Skeletal muscle satellite cell (primary cell): ENCODE results near the gene MAGI2.
"Not testable (repeated sequence)": the region's sequence is repeated elsewhere in the genome, so short reads cannot be mapped to it uniquely, and the experiment has no call there.

Experiments
- H3K27me3 ChIP-seq: 2 replicates; pipeline ENCODE4 v1.7.0; 2013; ENCODE audit warnings: low read length; ENCODE audit not compliant: control insufficient read depth, insufficient read depth
- H3K36me3 ChIP-seq: 2 replicates; pipeline ENCODE4 v1.7.0; 2013; ENCODE audit warnings: mild to moderate bottlenecking, control low read depth, low read length; ENCODE audit not compliant: insufficient read depth
- H3K4me1 ChIP-seq: 2 replicates; pipeline ENCODE4 v1.7.0; 2013; ENCODE audit warnings: low read length; ENCODE audit not compliant: control insufficient read depth, insufficient read depth
- H3K4me2 ChIP-seq: 2 replicates; pipeline ENCODE4 v1.7.0; 2013; ENCODE audit warnings: mild to moderate bottlenecking, low read length
- H3K4me3 ChIP-seq: 2 replicates; pipeline ENCODE4 v1.7.0; 2013; ENCODE audit warnings: low read length
- H3K9ac ChIP-seq: 2 replicates; pipeline ENCODE4 v1.7.0; 2013; ENCODE audit warnings: mild to moderate bottlenecking, low read depth, low read length, moderate library complexity
- H3K9me3 ChIP-seq: replicated peaks from 2 replicates; pipeline ENCODE4 v1.7.0; 2013; ENCODE audit warnings: mild to moderate bottlenecking, control low read depth, low read length

The MAGI2 gene

DNA sequence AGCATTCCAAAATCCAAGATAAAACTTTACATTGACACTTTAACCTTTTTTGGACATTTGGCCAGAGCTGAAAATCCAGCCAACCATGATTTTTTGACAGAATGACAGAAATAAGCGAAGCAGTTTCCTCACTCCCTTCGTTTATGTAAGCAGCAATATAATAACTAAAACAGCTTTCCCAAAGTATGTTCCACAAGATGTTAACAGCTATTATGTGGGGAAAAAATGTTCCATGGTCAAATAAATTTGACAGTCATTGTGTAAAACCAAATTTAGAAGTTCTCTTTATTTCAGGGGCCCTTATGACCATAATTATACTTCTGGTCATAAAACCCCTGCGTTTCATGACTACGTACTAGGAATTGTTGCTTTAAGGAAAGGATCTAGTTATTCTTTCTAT lies 416.5 kb downstream of the MAGI2 start:
- Histone ChIP-seq H3K9me3 (no peaks in the 10 kb centered on the region), H3K4me1 (no peaks in the 10 kb centered on the region), H3K36me3 (no peaks in the 10 kb centered on the region), H3K27me3 (no peaks in the 10 kb centered on the region), H3K4me3 (no peak overlapping the region), H3K4me2 (no peak overlapping the region), H3K9ac (no peak overlapping the region)

DNA sequence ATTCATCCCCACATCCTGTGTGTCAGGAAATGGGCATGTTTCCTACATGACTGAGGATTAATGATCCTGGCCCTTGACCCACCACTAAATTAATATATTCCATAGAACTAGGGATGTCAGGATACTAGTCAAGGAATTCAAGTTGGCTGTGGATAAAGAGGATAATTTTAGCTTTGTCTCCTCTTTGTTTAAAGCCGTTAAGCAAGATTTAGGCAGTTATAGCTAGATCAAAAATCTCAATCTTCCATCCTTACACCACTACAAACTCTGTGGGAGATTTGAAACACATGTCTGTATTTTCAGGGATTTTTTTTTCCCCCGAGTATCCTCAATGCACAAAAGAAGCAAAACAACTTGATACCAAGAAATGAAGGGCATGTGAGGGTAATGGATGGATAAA lies 417.1 kb downstream of the MAGI2 start:
- no peak overlapping the region for H3K9ac ChIP-seq
- H3K4me3 ChIP-seq = no peak overlapping the region
- no peaks in the 10 kb centered on the region for H3K36me3 ChIP-seq
- no peaks in the 10 kb centered on the region for H3K9me3 ChIP-seq
- H3K27me3 ChIP-seq = no peaks in the 10 kb centered on the region
- H3K4me1 ChIP-seq = no peaks in the 10 kb centered on the region
- H3K4me2 ChIP-seq = no peak overlapping the region

DNA sequence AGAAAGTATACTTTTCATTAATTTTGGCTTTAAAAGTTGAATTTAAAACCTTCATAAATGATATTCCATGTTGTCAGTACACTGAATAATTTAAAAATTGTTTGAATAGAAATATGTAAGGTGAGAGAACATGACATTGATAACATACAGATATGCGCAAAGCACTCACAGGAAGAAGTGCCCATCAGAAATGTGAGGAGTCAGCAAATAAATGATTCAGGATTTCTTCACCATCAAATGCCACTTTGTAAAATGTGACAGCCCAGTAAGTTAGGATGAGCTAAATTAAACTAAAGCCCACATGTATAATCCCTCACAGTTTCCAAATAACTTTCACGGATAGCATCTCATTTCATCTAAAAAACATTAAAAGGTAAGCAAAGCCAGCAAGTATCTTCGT lies 417.6 kb downstream of the MAGI2 start:
- H3K27me3 ChIP-seq = no peaks in the 10 kb centered on the region
- no peaks in the 10 kb centered on the region for H3K4me1 ChIP-seq
- H3K9ac ChIP-seq = no peak overlapping the region
- H3K4me3 ChIP-seq = no peak overlapping the region
- H3K4me2 ChIP-seq = no peak overlapping the region
- no peaks in the 10 kb centered on the region for H3K9me3 ChIP-seq
- no peaks in the 10 kb centered on the region for H3K36me3 ChIP-seq

DNA sequence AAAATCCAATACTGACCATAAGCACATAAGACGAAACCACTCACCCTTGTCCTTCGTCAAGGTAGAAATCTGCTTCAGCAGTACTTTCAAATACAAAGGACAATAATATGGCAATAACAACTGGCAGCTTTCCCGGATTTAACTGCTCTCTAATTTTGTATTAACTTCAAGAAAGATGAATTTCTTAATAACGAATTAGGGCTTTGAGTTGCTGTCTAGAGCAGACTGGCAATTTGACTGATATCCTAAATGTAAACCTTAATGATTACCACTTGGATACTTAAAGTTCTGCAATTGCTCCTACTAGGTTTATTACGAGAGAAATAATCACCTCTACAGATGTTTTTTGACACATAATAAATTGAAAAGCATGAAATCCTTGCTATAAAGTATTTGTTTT lies 418.7 kb downstream of the MAGI2 start:
- H3K4me3 ChIP-seq = no peak overlapping the region
- no peak overlapping the region for H3K4me2 ChIP-seq
- H3K9me3 ChIP-seq = no peaks in the 10 kb centered on the region
- H3K27me3 ChIP-seq = no peaks in the 10 kb centered on the region
- H3K36me3 ChIP-seq = no peaks in the 10 kb centered on the region
- no peaks in the 10 kb centered on the region for H3K4me1 ChIP-seq
- H3K9ac ChIP-seq = no peak overlapping the region

DNA sequence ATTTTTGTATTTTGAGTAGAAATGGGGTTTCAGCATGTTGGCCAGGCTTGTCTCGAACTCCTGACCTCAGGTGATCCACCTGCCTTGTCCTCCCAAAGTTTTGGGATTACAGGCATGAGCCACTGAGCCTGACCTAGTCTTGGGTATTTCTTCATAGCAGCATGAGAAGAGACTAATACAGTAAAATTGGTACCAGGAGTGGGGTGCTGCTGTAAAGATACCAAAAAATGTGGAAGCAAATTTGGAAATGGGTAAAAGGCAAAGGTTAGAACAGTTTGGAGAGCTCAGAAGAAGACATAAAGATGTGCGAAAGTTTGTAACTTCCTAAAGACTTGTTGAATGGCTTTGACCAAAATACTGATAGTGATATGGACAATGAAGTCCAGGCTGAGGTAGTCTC lies 433.8 kb downstream of the MAGI2 start:
- H3K4me3 ChIP-seq, H3K9ac ChIP-seq: not testable (repeated sequence)

DNA sequence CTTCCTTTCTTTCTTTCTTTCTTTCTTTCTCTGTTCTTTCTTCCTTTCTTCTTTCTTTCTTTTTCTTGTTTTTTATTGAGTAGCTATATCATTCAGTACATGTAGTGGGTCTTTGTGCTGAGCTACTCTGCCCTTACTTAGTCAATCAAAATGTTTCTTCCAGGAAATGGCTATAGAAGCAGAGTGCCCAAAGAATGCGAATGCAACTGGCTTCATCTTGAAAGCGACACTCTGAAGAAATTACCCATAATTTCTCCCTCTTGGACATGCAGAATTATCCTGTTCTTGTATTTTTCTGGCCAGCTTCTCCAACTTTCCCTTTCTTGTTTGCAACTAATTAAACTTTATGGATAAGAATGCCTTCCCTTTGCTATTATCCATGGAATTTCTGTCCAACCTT lies 441.5 kb downstream of the MAGI2 start:
- Histone ChIP-seq H3K9me3 (no peaks in the 10 kb centered on the region), H3K9ac (no peak overlapping the region), H3K4me1 (no peaks in the 10 kb centered on the region)

More for the DNA sequence above, 433.8 kb downstream of the MAGI2 start:
- not testable (repeated sequence) for H3K9me3 ChIP-seq, H3K27me3 ChIP-seq, H3K4me2 ChIP-seq, H3K36me3 ChIP-seq, H3K4me1 ChIP-seq

DNA sequence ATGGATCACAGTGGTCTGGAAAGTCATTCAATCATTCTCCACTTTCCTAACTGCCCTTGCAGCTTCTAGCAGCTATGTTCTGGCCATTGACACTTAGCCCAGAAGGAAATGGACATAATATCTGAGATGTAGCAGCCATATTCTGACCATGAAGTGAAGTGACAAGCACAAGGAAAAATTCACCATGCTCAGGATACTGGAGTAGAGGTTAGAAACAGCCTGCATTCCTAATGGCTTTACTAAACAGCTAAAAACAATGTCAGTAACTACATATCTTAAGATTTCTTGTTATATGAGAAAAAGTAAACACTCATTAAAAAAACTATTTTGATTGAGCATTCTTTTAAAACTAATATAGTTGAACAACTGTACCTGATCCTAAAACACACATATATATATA lies 443.8 kb downstream of the MAGI2 start:
- no peak overlapping the region for H3K4me2 ChIP-seq
- no peaks in the 10 kb centered on the region for H3K27me3 ChIP-seq
- H3K4me1 ChIP-seq = no peaks in the 10 kb centered on the region
- H3K4me3 ChIP-seq = no peak overlapping the region
- H3K9ac ChIP-seq = no peak overlapping the region
- no peaks in the 10 kb centered on the region for H3K36me3 ChIP-seq
- no peaks in the 10 kb centered on the region for H3K9me3 ChIP-seq

More for the DNA sequence above, 441.5 kb downstream of the MAGI2 start:
- Histone ChIP-seq H3K4me2 (no peak overlapping the region), H3K4me3 (no peak overlapping the region), H3K27me3 (no peaks in the 10 kb centered on the region), H3K36me3 (no peaks in the 10 kb centered on the region)

DNA sequence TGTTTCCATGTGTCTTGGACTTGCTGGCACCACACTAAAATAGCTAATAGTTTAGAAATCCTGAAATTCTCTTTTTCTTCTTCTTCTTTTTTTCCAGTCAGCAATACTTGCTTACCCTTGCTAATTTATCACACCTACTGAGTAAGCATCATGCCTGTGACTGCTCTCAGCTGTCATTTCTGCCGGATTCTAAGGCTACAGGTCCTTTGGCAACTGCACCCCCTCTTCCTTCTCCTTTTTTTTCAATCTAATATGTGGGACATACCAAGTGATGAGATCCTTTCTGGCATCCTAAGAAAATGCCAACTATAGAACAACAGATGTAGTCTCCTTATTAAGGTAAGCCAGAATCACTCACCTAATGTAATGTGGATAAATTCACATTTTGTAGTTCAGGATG lies 444.7 kb downstream of the MAGI2 start:
- Histone ChIP-seq H3K9me3 (no peaks in the 10 kb centered on the region), H3K4me3 (no peak overlapping the region), H3K9ac (no peak overlapping the region), H3K4me2 (no peak overlapping the region), H3K4me1 (no peaks in the 10 kb centered on the region), H3K36me3 (no peaks in the 10 kb centered on the region), H3K27me3 (no peaks in the 10 kb centered on the region)

DNA sequence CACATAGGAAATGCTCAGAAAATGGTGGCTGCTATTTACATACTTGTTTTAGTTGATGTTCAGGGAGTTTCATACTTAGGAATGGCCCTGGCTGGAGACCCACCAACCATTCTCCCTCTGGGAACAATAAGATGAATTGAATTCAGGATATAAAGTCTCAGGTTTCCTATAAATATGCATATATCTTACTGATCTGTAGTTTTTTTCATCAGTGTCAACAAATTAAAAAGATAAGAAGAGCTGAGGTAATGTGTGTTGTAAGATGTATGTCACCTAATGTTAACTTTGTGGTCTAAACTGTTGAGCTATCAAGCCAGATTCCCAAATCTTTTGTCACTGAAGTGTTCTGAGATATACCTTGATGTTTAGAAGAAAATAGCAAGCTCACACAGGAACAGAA lies 457.5 kb downstream of the MAGI2 start:
- H3K4me2 ChIP-seq = no peak overlapping the region
- H3K4me1 ChIP-seq = no peaks in the 10 kb centered on the region
- no peaks in the 10 kb centered on the region for H3K36me3 ChIP-seq
- no peaks in the 10 kb centered on the region for H3K9me3 ChIP-seq
- no peaks in the 10 kb centered on the region for H3K27me3 ChIP-seq
- H3K9ac ChIP-seq = no peak overlapping the region
- no peak overlapping the region for H3K4me3 ChIP-seq

DNA sequence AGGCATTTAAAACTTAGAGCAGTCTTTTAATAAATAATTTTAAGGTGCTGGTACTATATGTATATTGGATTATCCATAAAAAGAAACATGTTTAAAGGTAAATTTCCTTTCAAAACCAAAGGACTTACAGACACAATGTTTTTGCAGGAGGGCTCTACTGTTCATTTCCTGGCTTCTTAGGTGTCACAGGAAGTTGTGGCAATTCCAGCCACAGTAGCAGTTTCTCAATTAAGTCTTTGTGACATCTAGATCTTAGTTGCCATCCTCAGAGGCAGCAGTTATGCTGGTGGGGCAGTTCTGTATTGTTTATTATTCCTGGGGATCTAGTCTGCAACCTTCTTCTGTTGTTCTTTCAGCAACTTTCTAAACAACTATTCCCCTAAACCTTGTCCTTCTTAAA lies 460.1 kb downstream of the MAGI2 start:
- Histone ChIP-seq H3K4me2 (no peak overlapping the region), H3K27me3 (no peaks in the 10 kb centered on the region), H3K9me3 (no peaks in the 10 kb centered on the region), H3K4me3 (no peak overlapping the region), H3K4me1 (no peaks in the 10 kb centered on the region), H3K36me3 (no peaks in the 10 kb centered on the region), H3K9ac (no peak overlapping the region)

DNA sequence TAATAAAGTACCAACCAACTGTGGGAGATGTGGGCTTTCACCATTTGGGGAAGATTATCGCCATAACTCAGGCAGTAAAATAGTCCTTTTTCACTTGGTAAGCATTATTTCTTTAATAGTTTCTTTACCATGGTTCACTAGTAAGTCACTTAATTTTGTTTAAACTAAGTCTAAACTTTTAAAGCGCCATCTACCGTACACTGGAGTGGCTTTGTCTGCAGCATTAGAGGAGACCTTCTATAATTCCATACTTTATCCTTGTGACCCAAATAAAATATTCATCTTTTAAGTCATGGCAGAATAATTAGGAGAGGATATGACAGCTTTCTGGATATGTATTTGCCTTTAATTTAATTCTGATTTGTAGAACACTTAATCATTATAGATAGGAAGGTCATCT lies 468.0 kb downstream of the MAGI2 start:
- Histone ChIP-seq H3K9me3 (no peaks in the 10 kb centered on the region), H3K27me3 (no peaks in the 10 kb centered on the region), H3K4me1 (no peaks in the 10 kb centered on the region), H3K4me3 (no peak overlapping the region), H3K9ac (no peak overlapping the region), H3K4me2 (no peak overlapping the region), H3K36me3 (no peaks in the 10 kb centered on the region)

DNA sequence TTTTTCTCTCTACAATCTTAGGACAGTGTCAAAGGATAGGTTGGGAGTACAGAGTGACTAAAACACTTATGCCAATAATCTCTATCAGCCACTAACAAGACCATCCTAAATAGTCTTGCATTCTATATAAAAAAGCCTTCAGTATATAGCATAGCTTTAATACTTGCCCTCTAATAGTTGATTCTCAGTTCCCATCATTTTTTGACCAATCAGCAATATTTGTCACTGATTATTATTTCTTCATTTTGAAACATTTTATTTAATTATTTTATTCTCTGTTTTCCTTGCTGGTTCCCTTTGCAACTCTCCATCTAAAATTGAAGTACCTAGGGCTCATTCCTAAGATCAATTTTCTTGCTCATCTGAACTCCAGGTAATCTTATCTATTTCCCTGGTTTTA lies 470.0 kb downstream of the MAGI2 start:
- H3K36me3 ChIP-seq = no peaks in the 10 kb centered on the region
- H3K27me3 ChIP-seq = no peaks in the 10 kb centered on the region
- no peak overlapping the region for H3K9ac ChIP-seq
- no peaks in the 10 kb centered on the region for H3K4me1 ChIP-seq
- no peak overlapping the region for H3K4me2 ChIP-seq
- no peaks in the 10 kb centered on the region for H3K9me3 ChIP-seq
- no peak overlapping the region for H3K4me3 ChIP-seq
